ENCODE results near the gene SRL.

- no peak for TF ChIP-seq CTCF (conservative IDR thresholded peaks at IDR 0.05; ENCODE audit: low read depth, low read length)
- TF ChIP-seq, protein P1, sequence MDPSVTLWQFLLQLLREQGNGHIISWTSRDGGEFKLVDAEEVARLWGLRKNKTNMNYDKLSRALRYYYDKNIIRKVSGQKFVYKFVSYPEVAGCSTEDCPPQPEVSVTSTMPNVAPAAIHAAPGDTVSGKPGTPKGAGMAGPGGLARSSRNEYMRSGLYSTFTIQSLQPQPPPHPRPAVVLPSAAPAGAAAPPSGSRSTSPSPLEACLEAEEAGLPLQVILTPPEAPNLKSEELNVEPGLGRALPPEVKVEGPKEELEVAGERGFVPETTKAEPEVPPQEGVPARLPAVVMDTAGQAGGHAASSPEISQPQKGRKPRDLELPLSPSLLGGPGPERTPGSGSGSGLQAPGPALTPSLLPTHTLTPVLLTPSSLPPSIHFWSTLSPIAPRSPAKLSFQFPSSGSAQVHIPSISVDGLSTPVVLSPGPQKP (IDR thresholded peaks at IDR 0.05; ENCODE audit: borderline replicate concordance, low read depth, low read length): no peak
- TF ChIP-seq POLR2A (IDR thresholded peaks at IDR 0.05; ENCODE audit: low read depth, low read length): no peak
- no peak for TF ChIP-seq SMC3 (IDR thresholded peaks at IDR 0.05; ENCODE audit: low read depth, low read length)
- TF ChIP-seq BHLHE40 (IDR thresholded peaks at IDR 0.05; ENCODE audit: low read depth, low read length): no peak
- no peak for TF ChIP-seq FOS (IDR thresholded peaks at IDR 0.05; ENCODE audit: low read depth, low read length)
These were observed 5.5 kb upstream of the SRL start for GRCh38 chr16:4247460-4247784.
